Panc1 (cell line): ENCODE results near the gene ITGA3. TPM values are rescaled to one million over a fixed set of nuclear protein-coding genes. Genes with fewer than 3 reads are reported as not detected.

Experiments used
- ATAC-seq: fragments of 200-7000 bp; cut with Tn5 transposase; 2 replicates; pipeline ENCODE4 v1.9.1; 2020; ENCODE audit warnings: mild to moderate bottlenecking, moderate library complexity
- BruUV-seq: library from RNA; stranded (reverse); fragments of 400-500 nt; replicated peaks from 2 replicates; lab custom pipeline; 2021; lab: Mats Ljungman, UMichigan
- CTCF ChIA-PET: fragments of 300-600 bp; sonication (Branson Sonifier 250); formaldehyde crosslinking; loops from one replicate; lab custom pipeline; 2022; ENCODE audit warnings: antibody characterized with exemption; lab: Charles Lee
- POLR2A ChIA-PET: fragments of 300-600 bp; sonication (Branson Sonifier 250); formaldehyde crosslinking; loops from one replicate; lab custom pipeline; 2022; ENCODE audit warnings: antibody characterized with exemption; lab: Charles Lee
- DNase-seq: peaks from one replicate; pipeline ENCODE4 v3.0.0-alpha.2; 2010; ENCODE audit warnings: low read depth, low spot score
- H3K27ac ChIP-seq: 2 replicates; pipeline ENCODE4 v1.5.1; 2011; ENCODE audit warnings: mild to moderate bottlenecking, low read length, inconsistent platforms
- H3K27me3 ChIP-seq: fragments of 200-500 bp; sonication (Bioruptor generic); 2 replicates; pipeline ENCODE4 v1.6.0; 2014; ENCODE audit warnings: low read length, inconsistent platforms; ENCODE audit not compliant: control insufficient read depth, insufficient read depth
- H3K36me3 ChIP-seq: fragments of 200-500 bp; sonication (Bioruptor generic); 2 replicates; pipeline ENCODE4 v1.5.1; 2014; ENCODE audit warnings: inconsistent platforms, mild to moderate bottlenecking, low read length, moderate library complexity; ENCODE audit not compliant: control insufficient read depth, insufficient read depth
- H3K4me1 ChIP-seq: 2 replicates; pipeline ENCODE4 v1.5.1; 2011; ENCODE audit warnings: inconsistent platforms, mild to moderate bottlenecking, low read length, moderate library complexity; ENCODE audit not compliant: control insufficient read depth, insufficient read depth
- H3K4me3 ChIP-seq, 2 experiments: 2 replicates each; pipeline ENCODE4 v1.5.1; 2011 to 2012; ENCODE audit warnings: low read depth in 2 of 2, low read length in 2 of 2, mild to moderate bottlenecking in 2 of 2, inconsistent platforms in 1 of 2, moderate library complexity in 1 of 2
- H3K9me3 ChIP-seq: fragments of 200-500 bp; sonication (Bioruptor generic); 2 replicates; pipeline ENCODE4 v1.5.1; 2014; ENCODE audit warnings: low read depth, mild to moderate bottlenecking, inconsistent platforms, low read length, moderate library complexity; ENCODE audit not compliant: control insufficient read depth, insufficient read depth
- POLR2AphosphoS5 ChIP-seq: IDR thresholded peaks from 2 replicates; pipeline ENCODE4 v1.6.1; 2012; ENCODE audit warnings: mild to moderate bottlenecking, low read depth, low read length, moderate library complexity
- REST ChIP-seq, 2 experiments: IDR thresholded peaks; 2 replicates each; pipeline ENCODE4 v1.6.1; 2011 to 2012; ENCODE audit warnings: low read depth in 2 of 2, control low read depth in 1 of 2, low read length in 1 of 2, mild to moderate bottlenecking in 1 of 2, moderate library complexity in 1 of 2; ENCODE audit not compliant: insufficient read depth in 1 of 2
- SIN3A ChIP-seq: IDR thresholded peaks from 2 replicates; pipeline ENCODE4 v1.6.1; 2012; ENCODE audit warnings: low read depth, mild to moderate bottlenecking, low read length, moderate library complexity, borderline replicate concordance; ENCODE audit not compliant: insufficient read depth
- TCF7L2 ChIP-seq: IDR thresholded peaks from 2 replicates; pipeline ENCODE4 v1.6.1; 2011; ENCODE audit warnings: mild to moderate bottlenecking, low read depth, low read length, inconsistent platforms
- in situ Hi-C: cut with HindIII; loops from 2 replicates; pipeline ENCODE4 v1.10.0; 2016; ENCODE audit warnings: low sequenced_read_pairs, low pct_unique_long_range_greater_than_20kb
- intact Hi-C: fragments of 100-400 bp; cut with micrococcal nuclease; formaldehyde crosslinking; loops from one replicate; pipeline ENCODE4 v1.10.0; 2022; ENCODE audit not compliant: unreplicated experiment
- total RNA-seq: library from RNA; stranded (reverse); gene quantifications from one replicate; pipeline ENCODE4 v1.2.1, GENCODE V29; 2021; ENCODE audit not compliant: unreplicated experiment
- TF ChIP-seq, protein P1 (sequence below): fragments of 450-650 bp; IDR thresholded peaks from 2 replicates; pipeline ENCODE4 v1.5.1; 2017; ENCODE audit warnings: mild to moderate bottlenecking

ITGA3 gene
- total RNA-seq, 1 experiment from 2014 or later, result 439 TPM

- TF ChIP-seq POLR2AphosphoS5, result peak; percentile 48; the same call in 1 of the 2 replicates
- TF ChIP-seq SIN3A, result no peak
- no peak for TF ChIP-seq TCF7L2
- TF ChIP-seq REST (IDR thresholded peaks at IDR 0.05; ENCODE audit: insufficient read depth in 1 of 2, low read depth in 2 of 2, low read length in 1 of 2), result peak in 1 of 2 experiments; percentile 17; a peak in 1 of 4 replicates
- TF ChIP-seq, protein P1, sequence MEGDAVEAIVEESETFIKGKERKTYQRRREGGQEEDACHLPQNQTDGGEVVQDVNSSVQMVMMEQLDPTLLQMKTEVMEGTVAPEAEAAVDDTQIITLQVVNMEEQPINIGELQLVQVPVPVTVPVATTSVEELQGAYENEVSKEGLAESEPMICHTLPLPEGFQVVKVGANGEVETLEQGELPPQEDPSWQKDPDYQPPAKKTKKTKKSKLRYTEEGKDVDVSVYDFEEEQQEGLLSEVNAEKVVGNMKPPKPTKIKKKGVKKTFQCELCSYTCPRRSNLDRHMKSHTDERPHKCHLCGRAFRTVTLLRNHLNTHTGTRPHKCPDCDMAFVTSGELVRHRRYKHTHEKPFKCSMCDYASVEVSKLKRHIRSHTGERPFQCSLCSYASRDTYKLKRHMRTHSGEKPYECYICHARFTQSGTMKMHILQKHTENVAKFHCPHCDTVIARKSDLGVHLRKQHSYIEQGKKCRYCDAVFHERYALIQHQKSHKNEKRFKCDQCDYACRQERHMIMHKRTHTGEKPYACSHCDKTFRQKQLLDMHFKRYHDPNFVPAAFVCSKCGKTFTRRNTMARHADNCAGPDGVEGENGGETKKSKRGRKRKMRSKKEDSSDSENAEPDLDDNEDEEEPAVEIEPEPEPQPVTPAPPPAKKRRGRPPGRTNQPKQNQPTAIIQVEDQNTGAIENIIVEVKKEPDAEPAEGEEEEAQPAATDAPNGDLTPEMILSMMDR, result no peak
- Histone ChIP-seq H3K9me3 (no peaks in the 10 kb centered on the region), H3K36me3 (peaks cover 9% of the 10 kb centered on the region), H3K4me3 (peak overlapping the region in 1 of 2 experiments; percentile 99; a peak in 2 of 4 replicates), H3K27ac (peak overlapping the region; percentile 99), H3K4me1 (peaks cover 92% of the 10 kb centered on the region), H3K27me3 (no peaks in the 10 kb centered on the region)
- ATAC-seq (peak; percentile 60), DNase-seq (no peak)
- intact Hi-C loops, result no loop called here
- in situ Hi-C loops, result no loop called here
- no TSS peak for BruUV-seq
- CTCF ChIA-PET, result interaction anchor here (0.7 to 1.4 kb wide), 3 partner anchors 11 to 40 kb away, joined by 3 to 4 read pairs (median 3); no protein-coding TSS in a partner anchor
- POLR2A ChIA-PET, result no interaction called here
Observed at GRCh38 chr17:50062293-50063243, 6.7 kb downstream of the ITGA3 start.

DNA sequence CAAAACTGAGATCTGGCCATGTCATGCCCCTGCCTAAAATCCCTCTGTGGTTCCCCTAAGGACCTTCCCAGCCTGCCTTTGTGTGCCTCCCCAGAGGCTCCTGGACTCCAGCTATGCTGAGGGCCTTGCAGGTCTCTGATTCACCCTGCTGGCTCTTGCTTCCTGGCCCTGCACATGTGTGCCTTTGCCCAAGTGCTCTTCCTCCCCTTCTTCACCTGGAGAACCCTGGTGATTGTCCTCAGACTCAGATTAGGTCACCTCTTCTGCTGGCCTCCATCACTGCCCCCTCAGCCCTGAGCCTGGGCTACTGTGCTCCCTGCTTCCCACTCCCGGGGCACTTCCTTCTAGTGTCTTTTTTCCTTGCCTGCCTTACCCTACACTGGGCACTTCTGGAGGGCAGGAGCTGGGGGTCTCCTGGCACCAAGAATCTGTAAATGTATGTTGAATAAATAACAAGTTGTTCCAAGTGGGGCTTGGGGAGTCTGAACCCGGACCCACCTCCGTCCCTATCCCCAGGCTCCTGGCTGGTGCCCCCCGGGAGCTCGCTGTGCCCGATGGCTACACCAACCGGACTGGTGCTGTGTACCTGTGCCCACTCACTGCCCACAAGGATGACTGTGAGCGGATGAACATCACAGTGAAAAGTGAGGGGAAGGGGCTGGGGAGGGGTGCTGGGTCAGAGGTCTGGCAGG lies 7.8 kb downstream of the ITGA3 start:
- no TSS peak for BruUV-seq
- Histone ChIP-seq H3K9me3 (no peaks in the 10 kb centered on the region), H3K4me1 (peaks cover 80% of the 10 kb centered on the region), H3K27ac (peak overlapping the region; percentile 99), H3K36me3 (peaks cover 14% of the 10 kb centered on the region), H3K4me3 (peak overlapping the region in 1 of 2 experiments; percentile 17; a peak in 2 of 4 replicates), H3K27me3 (no peaks in the 10 kb centered on the region)
- DNase-seq (no peak), ATAC-seq (peak; percentile 17)
- in situ Hi-C loops (no loop called here), intact Hi-C loops (no loop called here)
- ChIA-PET POLR2A (no interaction called here), CTCF (interaction anchor here (0.5 to 1.1 kb wide), 2 partner anchors 16 to 649 kb away, joined by 3 to 5 read pairs; partner anchors contain the start of gene PHB1)
- TF ChIP-seq, protein P1, result no peak
- no peak for TF ChIP-seq TCF7L2
